ENCODE measurements around the gene MBNL1.
A peak's percentile ranks its signal among the peaks of the same experiment; 100 is the strongest.

The MBNL1 gene

GRCh38 chr3:152452318-152452717 lies 183.6 kb downstream of the MBNL1 start:
- no peak for TF ChIP-seq CTCF (IDR thresholded peaks at IDR 0.05; ENCODE audit: low read depth, low read length, missing control alignments)
- in situ Hi-C loops (cut with HindIII; ENCODE audit: low sequenced_read_pairs), result no loop called here
- no peak for DNase-seq (ENCODE audit: low read depth)

GRCh38 chr3:152454076-152454875 lies 185.5 kb downstream of the MBNL1 start:
- no peak for TF ChIP-seq CTCF (IDR thresholded peaks at IDR 0.05; ENCODE audit: low read depth, low read length, missing control alignments)
- in situ Hi-C loops (cut with HindIII; ENCODE audit: low sequenced_read_pairs), result no loop called here
- no peak overlapping the region for H3K4me3 ChIP-seq (ENCODE audit: low read depth, low read length)
- DNase-seq (ENCODE audit: low read depth), result no peak

More at GRCh38 chr3:152452318-152452717, 183.6 kb downstream of the MBNL1 start:
- H3K4me3 ChIP-seq (ENCODE audit: low read depth, low read length), result no peak overlapping the region

GRCh38 chr3:152455989-152456388 lies 187.3 kb downstream of the MBNL1 start:
- in situ Hi-C loops (cut with HindIII; ENCODE audit: low sequenced_read_pairs), result no loop called here
- no peak for TF ChIP-seq CTCF (IDR thresholded peaks at IDR 0.05; ENCODE audit: low read depth, low read length, missing control alignments)
- DNase-seq (ENCODE audit: low read depth), result no peak
- no peak overlapping the region for H3K4me3 ChIP-seq (ENCODE audit: low read depth, low read length)

- no peak for TF ChIP-seq CTCF (IDR thresholded peaks at IDR 0.05; ENCODE audit: low read depth, low read length, missing control alignments)
- in situ Hi-C loops (cut with HindIII; ENCODE audit: low sequenced_read_pairs), result no loop called here
- no peak overlapping the region for H3K4me3 ChIP-seq (ENCODE audit: low read depth, low read length)
- no peak for DNase-seq (ENCODE audit: low read depth)
These were observed 189.0 kb downstream of the MBNL1 start for GRCh38 chr3:152457500-152458375.

GRCh38 chr3:152458376-152459117 lies 189.8 kb downstream of the MBNL1 start:
- H3K4me3 ChIP-seq (ENCODE audit: low read depth, low read length), result no peak overlapping the region
- TF ChIP-seq CTCF (IDR thresholded peaks at IDR 0.05; ENCODE audit: low read depth, low read length, missing control alignments), result no peak
- in situ Hi-C loops (cut with HindIII; ENCODE audit: low sequenced_read_pairs), result no loop called here
- peak; percentile 23 for DNase-seq (ENCODE audit: low read depth)

GRCh38 chr3:152459118-152459515 lies 190.4 kb downstream of the MBNL1 start:
- DNase-seq (ENCODE audit: low read depth), result no peak
- no peak overlapping the region for H3K4me3 ChIP-seq (ENCODE audit: low read depth, low read length)
- no peak for TF ChIP-seq CTCF (IDR thresholded peaks at IDR 0.05; ENCODE audit: low read depth, low read length, missing control alignments)
- in situ Hi-C loops (cut with HindIII; ENCODE audit: low sequenced_read_pairs), result no loop called here
